SU-DHL-6 (cell line): ENCODE data around the gene SPAG9.

Experiments used
- EZH2phosphoT487 ChIP-seq: fragments of 200-600 bp; sonication (generic), shearing (Covaris generic); conservative IDR thresholded peaks from 2 replicates; pipeline ENCODE4 v1.6.1; 2018; ENCODE audit warnings: mild to moderate bottlenecking, antibody characterized with exemption, low read length, moderate library complexity, mixed read lengths
- TF ChIP-seq, protein P1 (sequence below): fragments of 200-600 bp; sonication (generic); IDR thresholded peaks from one replicate; pipeline ENCODE4 v1.5.1; 2017; ENCODE audit warnings: antibody characterized with exemption, mild to moderate bottlenecking, low read length, moderate library complexity; ENCODE audit not compliant: insufficient read depth, poor library complexity, severe bottlenecking

DNA sequence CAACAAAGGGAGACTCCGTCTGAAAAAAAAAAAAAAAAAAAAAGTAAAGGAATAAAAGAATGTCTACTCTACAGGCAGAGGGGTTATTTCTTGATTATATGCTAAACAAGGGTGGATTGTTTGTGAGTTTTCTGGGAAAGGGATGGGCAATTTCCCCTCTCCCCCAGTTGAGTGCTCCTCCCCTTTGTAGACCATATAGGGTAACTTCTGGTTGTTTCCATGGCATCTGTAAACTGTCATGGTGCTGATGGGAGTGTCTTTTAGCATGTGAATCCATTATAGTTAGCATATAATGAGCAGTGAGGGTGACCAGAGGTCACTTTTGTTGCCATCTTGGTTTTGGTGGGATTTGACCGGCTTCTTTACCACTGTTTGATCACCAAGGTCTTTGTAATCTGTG is 28.5 kb upstream of the SPAG9 start:
- TF ChIP-seq, protein P1, sequence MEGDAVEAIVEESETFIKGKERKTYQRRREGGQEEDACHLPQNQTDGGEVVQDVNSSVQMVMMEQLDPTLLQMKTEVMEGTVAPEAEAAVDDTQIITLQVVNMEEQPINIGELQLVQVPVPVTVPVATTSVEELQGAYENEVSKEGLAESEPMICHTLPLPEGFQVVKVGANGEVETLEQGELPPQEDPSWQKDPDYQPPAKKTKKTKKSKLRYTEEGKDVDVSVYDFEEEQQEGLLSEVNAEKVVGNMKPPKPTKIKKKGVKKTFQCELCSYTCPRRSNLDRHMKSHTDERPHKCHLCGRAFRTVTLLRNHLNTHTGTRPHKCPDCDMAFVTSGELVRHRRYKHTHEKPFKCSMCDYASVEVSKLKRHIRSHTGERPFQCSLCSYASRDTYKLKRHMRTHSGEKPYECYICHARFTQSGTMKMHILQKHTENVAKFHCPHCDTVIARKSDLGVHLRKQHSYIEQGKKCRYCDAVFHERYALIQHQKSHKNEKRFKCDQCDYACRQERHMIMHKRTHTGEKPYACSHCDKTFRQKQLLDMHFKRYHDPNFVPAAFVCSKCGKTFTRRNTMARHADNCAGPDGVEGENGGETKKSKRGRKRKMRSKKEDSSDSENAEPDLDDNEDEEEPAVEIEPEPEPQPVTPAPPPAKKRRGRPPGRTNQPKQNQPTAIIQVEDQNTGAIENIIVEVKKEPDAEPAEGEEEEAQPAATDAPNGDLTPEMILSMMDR = no peak
- no peak for TF ChIP-seq EZH2phosphoT487
